ENCODE results near the gene SELENON. TPM values are rescaled to one million over a fixed set of nuclear protein-coding genes. Genes with fewer than 3 reads are reported as not detected.

The SELENON gene
- total and polyA plus RNA-seq, 9 of the 15 experiments (the other 6 are each of a cell fraction or from before 2014, with no cell fraction given): 0.43 to 26.7 (median 7.0) TPM

DNA sequence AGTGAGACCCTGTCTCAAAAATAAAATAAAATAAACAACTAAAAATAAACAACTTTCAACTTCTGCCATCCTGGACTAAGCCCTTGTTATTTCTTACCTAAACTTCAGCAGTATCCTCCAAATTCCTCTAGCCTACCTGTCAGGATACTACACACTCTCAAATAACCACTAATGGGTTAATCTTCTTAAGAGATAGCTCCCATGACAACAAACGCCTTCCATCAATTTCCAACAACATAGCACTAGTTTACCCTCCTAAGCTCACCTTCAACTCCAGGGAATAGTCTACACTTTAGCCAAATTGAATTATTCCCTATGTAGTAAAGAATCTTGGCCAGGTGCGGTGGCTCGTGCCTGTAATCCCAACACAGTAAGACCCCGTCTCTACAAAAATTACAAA is 47.9 kb downstream of the SELENON start:
- peaks cover 9% of the 10 kb centered on the region; the same call in 1 of the 2 replicates for H4K20me1 ChIP-seq (replicated peaks; ENCODE audit: control insufficient read depth, insufficient read depth, low read length)
- H3K36me3 ChIP-seq (ENCODE audit: control insufficient read depth, insufficient read depth, low read length): peaks cover 45% of the 10 kb centered on the region
- H3K27ac ChIP-seq (ENCODE audit: extremely low read depth, low read depth, low read length): no peak overlapping the region
- no TSS peak for BruUV-seq (replicated peaks)
- H3K27me3 ChIP-seq (ENCODE audit: control insufficient read depth in 2 of 2, insufficient read depth in 2 of 2, low read length in 2 of 2): no peaks in the 10 kb centered on the region
- ATAC-seq: no peak
- H3K9me1 ChIP-seq (ENCODE audit: control insufficient read depth, insufficient read depth, low read length): no peaks in the 10 kb centered on the region
- 80% methylated on average over 4 of the region's 4 CpGs for WGBS (ENCODE audit: insufficient coverage, low coverage, missing lambda C conversion rate)
- intact Hi-C loops (cut with micrococcal nuclease) (no loop called here), in situ Hi-C loops (cut with MboI) (no loop called here)
- H2AFZ ChIP-seq (ENCODE audit: low read depth, low read length): no peak overlapping the region
- ChIA-PET CTCF (ENCODE audit: low intra/inter-chr PET ratio) (interaction anchor here (0.7 kb wide), 1 partner anchor 582 kb away, joined by 3 read pairs; no protein-coding TSS in a partner anchor), POLR2A (interaction anchor here (0.8 to 10.8 kb wide), 7 partner anchors 8 to 32 kb away, joined by 3 to 108 read pairs (median 5); partner anchors contain the start of gene AUNIP)
- H3K4me1 ChIP-seq (replicated peaks in 1 of 2; ENCODE audit: control insufficient read depth in 2 of 2, insufficient read depth in 2 of 2, low read length in 2 of 2): peaks cover 0 to 18% of the 10 kb centered on the region in 2 experiments; a peak in 3 of 5 replicates
- no peak overlapping the region for H3K9ac ChIP-seq (ENCODE audit: insufficient read depth in 1 of 2, low read depth in 2 of 2, low read length in 2 of 2)
- H3K9me3 ChIP-seq (replicated peaks; ENCODE audit: control insufficient read depth, insufficient read depth, low read depth, low read length): no peaks in the 10 kb centered on the region
- no peak overlapping the region for H3K4me3 ChIP-seq
- TF ChIP-seq ZNF232 (CRISPR knock-in tag; IDR thresholded peaks at IDR 0.05) (no peak), HNRNPL (IDR thresholded peaks at IDR 0.05; ENCODE audit: low read depth, low read length) (no peak), RFX1 (IDR thresholded peaks at IDR 0.05) (peak; percentile 65), ZNF184 (CRISPR knock-in tag; IDR thresholded peaks at IDR 0.05) (no peak)
- TF ChIP-seq, protein P1, sequence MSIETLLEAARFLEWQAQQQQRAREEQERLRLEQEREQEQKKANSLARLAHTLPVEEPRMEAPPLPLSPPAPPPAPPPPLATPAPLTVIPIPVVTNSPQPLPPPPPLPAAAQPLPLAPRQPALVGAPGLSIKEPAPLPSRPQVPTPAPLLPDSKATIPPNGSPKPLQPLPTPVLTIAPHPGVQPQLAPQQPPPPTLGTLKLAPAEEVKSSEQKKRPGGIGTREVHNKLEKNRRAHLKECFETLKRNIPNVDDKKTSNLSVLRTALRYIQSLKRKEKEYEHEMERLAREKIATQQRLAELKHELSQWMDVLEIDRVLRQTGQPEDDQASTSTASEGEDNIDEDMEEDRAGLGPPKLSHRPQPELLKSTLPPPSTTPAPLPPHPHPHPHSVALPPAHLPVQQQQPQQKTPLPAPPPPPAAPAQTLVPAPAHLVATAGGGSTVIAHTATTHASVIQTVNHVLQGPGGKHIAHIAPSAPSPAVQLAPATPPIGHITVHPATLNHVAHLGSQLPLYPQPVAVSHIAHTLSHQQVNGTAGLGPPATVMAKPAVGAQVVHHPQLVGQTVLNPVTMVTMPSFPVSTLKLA (conservative IDR thresholded peaks at IDR 0.05): no peak
- FAIRE-seq: no peak
- peaks cover 94% of the 10 kb centered on the region for H3K79me2 ChIP-seq (ENCODE audit: control insufficient read depth, insufficient read depth, low read length)
- no peak overlapping the region for H3K4me2 ChIP-seq (ENCODE audit: insufficient read depth, low read length)
- DNase-seq (ENCODE audit: extremely low read depth in 1 of 4, low spot score in 3 of 4): no peak

Data from K562 (cell line).